Right renal cortex interstitium (tissue), 3 donors: ENCODE results near the gene USP40. TPM values are rescaled to one million over a fixed set of nuclear protein-coding genes. Genes with fewer than 3 reads are reported as not detected.

Experiments
- DNase-seq, 3 donors: peaks; one replicate each; pipeline ENCODE4 v3.0.0-alpha.2; 2013; ENCODE audit warnings: low read depth in 3 of 3, low spot score in 2 of 3
- polyA plus RNA-seq, 3 donors: library from polyadenylated mRNA; unstranded; fragments of 120-200 nt; gene quantifications; one replicate each; pipeline ENCODE4 v1.2.1, GENCODE V29; 2013; ENCODE audit not compliant: insufficient read length in 3 of 3

The USP40 gene
- polyA plus RNA-seq, 3 donors: 40.8 to 48.6 (median 41.5) TPM

DNA sequence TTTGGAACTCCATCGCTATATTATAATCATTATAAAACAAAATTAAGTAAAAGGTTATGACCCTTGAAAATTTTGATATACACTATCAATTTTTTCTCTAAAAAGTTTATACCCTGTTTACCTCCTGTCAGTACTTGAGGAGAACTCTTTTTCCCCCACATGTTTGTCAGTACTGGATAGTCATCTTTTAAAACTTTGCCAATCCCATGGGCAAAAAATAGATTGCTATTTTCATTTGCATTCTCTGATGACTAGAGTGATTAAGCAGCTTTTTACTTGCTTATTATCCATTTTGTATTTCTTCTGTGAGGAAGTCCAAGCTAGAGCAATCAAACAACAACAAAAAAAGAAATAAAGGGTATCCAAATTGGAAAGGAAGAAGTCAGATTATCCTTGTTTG is 135.9 kb downstream of the USP40 start:
- no peak for DNase-seq

- no peak for DNase-seq
These were observed 136.5 kb downstream of the USP40 start for GRCh38 chr2:233430081-233430480.

DNA sequence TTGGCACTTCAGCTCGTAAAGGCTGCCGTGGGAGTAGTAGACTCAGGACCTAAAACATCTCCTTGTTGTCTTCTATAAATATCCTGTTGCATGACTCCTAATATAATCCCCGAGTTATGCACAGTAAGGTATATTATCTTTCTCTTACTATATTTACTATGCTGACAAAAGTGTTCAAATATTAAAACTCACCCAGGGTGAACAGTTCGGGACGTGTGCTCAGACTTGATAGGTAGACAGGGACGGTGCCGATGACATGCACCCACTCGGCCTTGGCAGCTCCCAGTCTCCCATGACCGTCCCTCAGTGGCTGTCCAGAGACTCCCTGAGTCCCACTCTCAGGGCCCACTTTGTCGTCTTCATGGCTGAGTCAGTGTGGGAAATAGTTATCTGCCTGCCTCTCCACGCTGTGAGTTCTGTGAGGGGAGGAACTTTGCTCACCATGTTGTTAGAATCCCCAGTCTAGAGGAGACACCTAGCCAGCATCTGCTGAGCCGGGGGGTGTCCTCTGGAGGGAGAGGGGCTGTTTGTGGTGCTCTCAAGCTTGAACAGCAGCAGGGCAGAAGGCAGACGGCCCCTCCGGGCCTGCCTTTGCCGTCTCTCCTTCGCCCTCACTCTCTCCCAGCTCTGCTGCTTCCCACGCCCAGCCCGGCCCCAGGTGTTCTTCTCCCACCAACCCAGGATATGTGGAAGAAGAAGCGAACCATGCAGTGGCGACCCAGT is 137.2 kb downstream of the USP40 start:
- no peak for DNase-seq

DNA sequence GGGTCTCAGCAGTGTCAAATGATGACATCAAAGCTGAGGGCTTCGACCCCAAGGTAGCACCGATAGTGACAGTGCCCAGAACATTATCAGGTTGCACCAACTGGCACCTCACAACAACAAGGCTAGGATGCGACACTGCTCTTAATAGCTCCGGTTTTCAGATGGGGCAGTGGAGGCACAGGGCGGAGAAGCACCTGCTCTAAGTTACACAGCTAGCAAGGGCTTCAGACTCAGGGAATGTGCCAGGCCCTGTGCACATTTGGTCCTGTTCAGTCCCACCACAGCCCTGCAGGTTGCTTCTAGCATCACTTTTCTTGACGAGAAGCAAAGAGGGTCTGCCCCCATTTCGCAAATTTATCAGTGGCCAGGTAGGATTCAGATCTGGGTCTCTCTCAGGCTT is 138.1 kb downstream of the USP40 start:
- no peak for DNase-seq

DNA sequence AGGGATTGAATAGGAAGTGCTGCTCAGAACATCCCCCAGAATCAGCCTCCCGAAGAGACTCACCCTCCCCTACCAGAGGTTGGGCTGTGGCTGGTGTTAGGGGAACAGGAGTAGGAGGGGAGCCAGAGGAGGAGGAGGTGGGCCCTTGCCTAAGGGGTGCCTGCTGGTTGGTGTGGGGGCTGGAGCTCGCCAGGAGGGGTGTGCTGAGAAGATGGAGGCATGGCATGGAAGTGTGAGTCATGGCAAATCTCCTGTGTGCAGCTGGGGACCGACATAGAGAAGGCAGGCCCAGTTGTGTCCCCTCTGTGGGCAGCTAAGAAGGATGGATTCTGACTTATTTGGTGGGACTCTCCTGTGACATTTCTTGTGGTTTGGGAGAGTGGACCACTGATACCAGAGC is 138.6 kb downstream of the USP40 start:
- no peak for DNase-seq

GRCh38 chr2:233426619-233427342 is 139.8 kb downstream of the USP40 start:
- no peak for DNase-seq

Other genes starting within 250 kb of the USP40 start
- gene DGKD, start 212.3 kb downstream of the USP40 start, polyA plus RNA-seq: 10 to 100 TPM; 19.7 to 26.3 (median 24.2) TPM
- under 1 TPM in 1 of 3 donors, not detected in 2; 0.07 TPM for gene UGT1A8, start 50.9 kb upstream of the USP40 start, polyA plus RNA-seq
- gene UGT1A10, start 69.7 kb upstream of the USP40 start, polyA plus RNA-seq: not detected
- gene UGT1A9, start 105.1 kb upstream of the USP40 start, polyA plus RNA-seq: 1 to 10 TPM; 4.3 to 7.6 (median 6.9) TPM
- not detected for gene UGT1A7, start 115.1 kb upstream of the USP40 start, polyA plus RNA-seq
- gene UGT1A6, start 126.1 kb upstream of the USP40 start, polyA plus RNA-seq: 1 to 10 TPM; 3.6 to 6.2 (median 4.5) TPM
- not detected for gene UGT1A5, start 146.1 kb upstream of the USP40 start, polyA plus RNA-seq
- not detected for gene UGT1A4, start 152.0 kb upstream of the USP40 start, polyA plus RNA-seq
- gene UGT1A3, start 162.3 kb upstream of the USP40 start, polyA plus RNA-seq: not detected
- gene UGT1A1, start 193.5 kb upstream of the USP40 start, polyA plus RNA-seq: under 1 TPM; 0.06 to 0.18 (median 0.13) TPM
- under 1 TPM; 0.16 to 0.24 (median 0.22) TPM for gene MROH2A, start 211.5 kb upstream of the USP40 start, polyA plus RNA-seq